ENCODE results near the gene NELFA. TPM values are rescaled to one million over a fixed set of nuclear protein-coding genes. Genes with fewer than 3 reads are reported as not detected.
A peak's percentile ranks its signal among the peaks of the same experiment; 100 is the strongest.

The NELFA gene
- total and polyA plus RNA-seq, 2 donors: 10.9 to 37.2 TPM

GRCh38 chr4:1945912-1946311 lies 62.9 kb downstream of the NELFA start:
- Histone ChIP-seq H3K9me3 (ENCODE audit: control insufficient read depth in 2 of 2, insufficient read depth in 1 of 2, low read length in 1 of 2) (no peaks in the 10 kb centered on the region), H3K4me1 (ENCODE audit: control insufficient read depth in 2 of 2, insufficient read depth in 2 of 2, low read length in 2 of 2) (no peaks in the 10 kb centered on the region), H3K4me3 (ENCODE audit: low read length in 2 of 2) (no peak overlapping the region), H3K36me3 (ENCODE audit: control insufficient read depth in 2 of 2, insufficient read depth in 2 of 2, low read length in 1 of 2) (peaks cover 61 to 95% of the 10 kb centered on the region in 2 donors), H3K27me3 (ENCODE audit: control insufficient read depth in 2 of 2, insufficient read depth in 1 of 2, low read length in 1 of 2) (no peaks in the 10 kb centered on the region), H3K27ac (ENCODE audit: low read depth in 1 of 2, low read length in 1 of 2) (no peak overlapping the region)
- 100% methylated on average over 1 of the region's 1 CpG for WGBS
- DNase-seq (ENCODE audit: low read depth in 6 of 9, low spot score in 9 of 9): no peak

GRCh38 chr4:1945124-1945895 lies 63.5 kb downstream of the NELFA start:
- 94% methylated on average over 11 of the region's 11 CpGs for WGBS
- peaks cover 62 to 95% of the 10 kb centered on the region in 2 donors for H3K36me3 ChIP-seq (ENCODE audit: control insufficient read depth in 2 of 2, insufficient read depth in 2 of 2, low read length in 1 of 2)
- DNase-seq (ENCODE audit: low read depth in 6 of 9, low spot score in 9 of 9): no peak
- no peak overlapping the region for H3K4me3 ChIP-seq (ENCODE audit: low read length in 2 of 2)
- H3K27me3 ChIP-seq (ENCODE audit: control insufficient read depth in 2 of 2, insufficient read depth in 1 of 2, low read length in 1 of 2): no peaks in the 10 kb centered on the region
- H3K27ac ChIP-seq (ENCODE audit: low read depth in 1 of 2, low read length in 1 of 2): no peak overlapping the region
- no peaks in the 10 kb centered on the region for H3K9me3 ChIP-seq (ENCODE audit: control insufficient read depth in 2 of 2, insufficient read depth in 1 of 2, low read length in 1 of 2)
- no peaks in the 10 kb centered on the region for H3K4me1 ChIP-seq (ENCODE audit: control insufficient read depth in 2 of 2, insufficient read depth in 2 of 2, low read length in 2 of 2)

GRCh38 chr4:1943928-1944327 lies 64.8 kb downstream of the NELFA start:
- H3K27me3 ChIP-seq (ENCODE audit: control insufficient read depth in 2 of 2, insufficient read depth in 1 of 2, low read length in 1 of 2): no peaks in the 10 kb centered on the region
- no peak for DNase-seq (ENCODE audit: low read depth in 6 of 9, low spot score in 9 of 9)
- no peaks in the 10 kb centered on the region for H3K4me1 ChIP-seq (ENCODE audit: control insufficient read depth in 2 of 2, insufficient read depth in 2 of 2, low read length in 2 of 2)
- peaks cover 65 to 94% of the 10 kb centered on the region in 2 donors for H3K36me3 ChIP-seq (ENCODE audit: control insufficient read depth in 2 of 2, insufficient read depth in 2 of 2, low read length in 1 of 2)
- H3K4me3 ChIP-seq (ENCODE audit: low read length in 2 of 2): no peak overlapping the region
- H3K27ac ChIP-seq (ENCODE audit: low read depth in 1 of 2, low read length in 1 of 2): no peak overlapping the region
- over 99% methylated on average over 7 of the region's 7 CpGs for WGBS
- no peaks in the 10 kb centered on the region for H3K9me3 ChIP-seq (ENCODE audit: control insufficient read depth in 2 of 2, insufficient read depth in 1 of 2, low read length in 1 of 2)

- peaks cover 64 to 81% of the 10 kb centered on the region in 2 donors for H3K36me3 ChIP-seq (ENCODE audit: control insufficient read depth in 2 of 2, insufficient read depth in 2 of 2, low read length in 1 of 2)
- H3K4me1 ChIP-seq (ENCODE audit: control insufficient read depth in 2 of 2, insufficient read depth in 2 of 2, low read length in 2 of 2): no peaks in the 10 kb centered on the region
- H3K4me3 ChIP-seq (ENCODE audit: low read length in 2 of 2): no peak overlapping the region
- H3K9me3 ChIP-seq (ENCODE audit: control insufficient read depth in 2 of 2, insufficient read depth in 1 of 2, low read length in 1 of 2): no peaks in the 10 kb centered on the region
- 98% methylated on average over 7 of the region's 7 CpGs for WGBS
- H3K27me3 ChIP-seq (ENCODE audit: control insufficient read depth in 2 of 2, insufficient read depth in 1 of 2, low read length in 1 of 2): no peaks in the 10 kb centered on the region
- DNase-seq (ENCODE audit: low read depth in 6 of 9, low spot score in 9 of 9): no peak
- H3K27ac ChIP-seq (ENCODE audit: low read depth in 1 of 2, low read length in 1 of 2): no peak overlapping the region
Observed at GRCh38 chr4:1940566-1940965, 68.2 kb downstream of the NELFA start.

- Histone ChIP-seq H3K4me1 (ENCODE audit: control insufficient read depth in 2 of 2, insufficient read depth in 2 of 2, low read length in 2 of 2) (no peaks in the 10 kb centered on the region), H3K27me3 (ENCODE audit: control insufficient read depth in 2 of 2, insufficient read depth in 1 of 2, low read length in 1 of 2) (no peaks in the 10 kb centered on the region), H3K4me3 (ENCODE audit: low read length in 2 of 2) (no peak overlapping the region), H3K27ac (ENCODE audit: low read depth in 1 of 2, low read length in 1 of 2) (no peak overlapping the region), H3K36me3 (ENCODE audit: control insufficient read depth in 2 of 2, insufficient read depth in 2 of 2, low read length in 1 of 2) (peaks cover 64 to 81% of the 10 kb centered on the region in 2 donors), H3K9me3 (ENCODE audit: control insufficient read depth in 2 of 2, insufficient read depth in 1 of 2, low read length in 1 of 2) (no peaks in the 10 kb centered on the region)
- DNase-seq (ENCODE audit: low read depth in 6 of 9, low spot score in 9 of 9): peak in 1 of 9 donors; percentile 5
- 96% methylated on average over 11 of the region's 11 CpGs for WGBS
Observed at GRCh38 chr4:1939664-1940509, 68.9 kb downstream of the NELFA start.

GRCh38 chr4:1938027-1938426 lies 70.7 kb downstream of the NELFA start:
- no peaks in the 10 kb centered on the region for H3K27me3 ChIP-seq (ENCODE audit: control insufficient read depth in 2 of 2, insufficient read depth in 1 of 2, low read length in 1 of 2)
- H3K36me3 ChIP-seq (ENCODE audit: control insufficient read depth in 2 of 2, insufficient read depth in 2 of 2, low read length in 1 of 2): peaks cover 57 to 70% of the 10 kb centered on the region in 2 donors
- DNase-seq (ENCODE audit: low read depth in 6 of 9, low spot score in 9 of 9): no peak
- WGBS: 95% methylated on average over 8 of the region's 8 CpGs
- no peak overlapping the region for H3K27ac ChIP-seq (ENCODE audit: low read depth in 1 of 2, low read length in 1 of 2)
- no peaks in the 10 kb centered on the region for H3K9me3 ChIP-seq (ENCODE audit: control insufficient read depth in 2 of 2, insufficient read depth in 1 of 2, low read length in 1 of 2)
- no peaks in the 10 kb centered on the region for H3K4me1 ChIP-seq (ENCODE audit: control insufficient read depth in 2 of 2, insufficient read depth in 2 of 2, low read length in 2 of 2)
- no peak overlapping the region for H3K4me3 ChIP-seq (ENCODE audit: low read length in 2 of 2)

- Histone ChIP-seq H3K4me1 (ENCODE audit: control insufficient read depth in 2 of 2, insufficient read depth in 2 of 2, low read length in 2 of 2) (no peaks in the 10 kb centered on the region), H3K27me3 (ENCODE audit: control insufficient read depth in 2 of 2, insufficient read depth in 1 of 2, low read length in 1 of 2) (no peaks in the 10 kb centered on the region), H3K27ac (ENCODE audit: low read depth in 1 of 2, low read length in 1 of 2) (no peak overlapping the region), H3K9me3 (ENCODE audit: control insufficient read depth in 2 of 2, insufficient read depth in 1 of 2, low read length in 1 of 2) (no peaks in the 10 kb centered on the region), H3K36me3 (ENCODE audit: control insufficient read depth in 2 of 2, insufficient read depth in 2 of 2, low read length in 1 of 2) (peaks cover 57 to 70% of the 10 kb centered on the region in 2 donors), H3K4me3 (ENCODE audit: low read length in 2 of 2) (no peak overlapping the region)
- 98% methylated on average over 3 of the region's 3 CpGs for WGBS
- DNase-seq (ENCODE audit: low read depth in 6 of 9, low spot score in 9 of 9): no peak
Observed at GRCh38 chr4:1937550-1937949, 71.2 kb downstream of the NELFA start.

- Histone ChIP-seq H3K9me3 (ENCODE audit: control insufficient read depth in 2 of 2, insufficient read depth in 1 of 2, low read length in 1 of 2) (no peaks in the 10 kb centered on the region), H3K4me1 (ENCODE audit: control insufficient read depth in 2 of 2, insufficient read depth in 2 of 2, low read length in 2 of 2) (no peaks in the 10 kb centered on the region), H3K27me3 (ENCODE audit: control insufficient read depth in 2 of 2, insufficient read depth in 1 of 2, low read length in 1 of 2) (no peaks in the 10 kb centered on the region), H3K27ac (ENCODE audit: low read depth in 1 of 2, low read length in 1 of 2) (no peak overlapping the region), H3K36me3 (ENCODE audit: control insufficient read depth in 2 of 2, insufficient read depth in 2 of 2, low read length in 1 of 2) (peaks cover 67 to 69% of the 10 kb centered on the region in 2 donors), H3K4me3 (ENCODE audit: low read length in 2 of 2) (no peak overlapping the region)
- WGBS: 99% methylated on average over 3 of the region's 3 CpGs
- no peak for DNase-seq (ENCODE audit: low read depth in 6 of 9, low spot score in 9 of 9)
Observed at GRCh38 chr4:1933700-1934099, 75.1 kb downstream of the NELFA start.

GRCh38 chr4:1932736-1933135 lies 76.0 kb downstream of the NELFA start:
- Histone ChIP-seq H3K4me1 (ENCODE audit: control insufficient read depth in 2 of 2, insufficient read depth in 2 of 2, low read length in 2 of 2) (no peaks in the 10 kb centered on the region), H3K27ac (ENCODE audit: low read depth in 1 of 2, low read length in 1 of 2) (no peak overlapping the region), H3K4me3 (ENCODE audit: low read length in 2 of 2) (no peak overlapping the region), H3K9me3 (ENCODE audit: control insufficient read depth in 2 of 2, insufficient read depth in 1 of 2, low read length in 1 of 2) (no peaks in the 10 kb centered on the region), H3K27me3 (ENCODE audit: control insufficient read depth in 2 of 2, insufficient read depth in 1 of 2, low read length in 1 of 2) (no peaks in the 10 kb centered on the region), H3K36me3 (ENCODE audit: control insufficient read depth in 2 of 2, insufficient read depth in 2 of 2, low read length in 1 of 2) (peaks cover 64 to 74% of the 10 kb centered on the region in 2 donors)
- 99% methylated on average over 13 of the region's 13 CpGs for WGBS
- DNase-seq (ENCODE audit: low read depth in 6 of 9, low spot score in 9 of 9): no peak
